Liver (tissue), 3 donors: ENCODE results near the gene TTLL12.

Experiments used
- CTCF ChIP-seq: fragments of 150-350 bp; IDR thresholded peaks from 2 replicates; pipeline ENCODE4 v1.5.1; 2017; ENCODE audit warnings: improper control_type of control experiment, low read depth, low read length; ENCODE audit not compliant: missing input control
- RXRA ChIP-seq, 2 donors: IDR thresholded peaks; 2 replicates each; pipeline ENCODE4 v1.6.1; 2017 to 2018; ENCODE audit warnings: antibody characterized with exemption in 2 of 2, mild to moderate bottlenecking in 1 of 2
- YY1 ChIP-seq: IDR thresholded peaks from 2 replicates; pipeline ENCODE4 v1.6.1; 2016; ENCODE audit warnings: antibody characterized with exemption, mild to moderate bottlenecking
- donor health status: healthy.
- donor health status: healthy.

DNA sequence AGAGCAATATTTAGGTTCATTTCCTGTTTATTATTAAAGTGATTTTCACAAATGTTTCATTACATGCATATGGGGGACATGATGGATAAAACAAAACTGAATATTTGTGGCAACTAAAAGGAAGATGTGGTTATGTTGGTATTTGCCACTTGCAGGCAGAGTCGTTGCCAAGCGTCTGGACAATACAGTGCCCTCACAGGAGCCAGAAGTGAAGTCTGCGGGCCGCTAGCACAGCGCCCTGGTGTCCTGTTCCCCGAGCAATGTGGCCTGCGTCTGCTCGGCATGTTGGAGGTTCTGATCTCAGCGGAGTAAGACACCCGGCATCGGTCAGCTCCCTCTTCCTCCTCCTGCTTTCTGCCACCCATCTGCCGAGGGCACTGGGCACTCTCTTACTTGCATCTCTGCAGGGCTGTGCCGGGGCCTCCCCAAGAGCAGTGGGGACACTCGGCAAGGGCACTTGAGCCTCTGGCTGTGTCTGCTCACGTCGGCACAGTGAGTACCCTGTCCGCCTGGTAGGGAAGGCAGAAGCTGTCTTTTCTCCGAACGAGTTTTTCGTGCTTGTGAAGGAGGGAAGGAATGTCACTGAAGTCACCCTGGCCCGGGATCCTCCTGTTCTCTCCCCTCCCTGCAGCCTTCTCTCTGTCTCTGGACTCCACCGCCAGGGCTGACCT, 10.5 kb upstream of the TTLL12 start:
- no peak for TF ChIP-seq CTCF
- TF ChIP-seq RXRA (IDR thresholded peaks at IDR 0.05): no peak
- no peak for TF ChIP-seq YY1
